CD8-positive, alpha-beta memory T cell (primary cell): ENCODE results near the gene KIF18B. TPM values are rescaled to one million over a fixed set of nuclear protein-coding genes. Genes with fewer than 3 reads are reported as not detected.

Source experiments
- CTCF ChIA-PET: fragments of 350-600 bp; sonication (Branson Sonifier 250); formaldehyde crosslinking; loops from one replicate; lab custom pipeline; 2021; ENCODE audit warnings: antibody characterized with exemption; lab: Charles Lee
- POLR2A ChIA-PET: fragments of 350-600 bp; sonication (Branson Sonifier 250); formaldehyde crosslinking; loops from one replicate; lab custom pipeline; 2021; ENCODE audit warnings: antibody characterized with exemption; lab: Charles Lee
- DNase-seq, 5 donors: peaks; one replicate each; pipeline versions ENCODE4 v3.0.0 to v3.0.0-alpha.2; 2020 to 2022; ENCODE audit warnings: mixed read lengths in 1 of 5
- H3K27ac ChIP-seq: one replicate; pipeline ENCODE4 v1.7.0; 2013; ENCODE audit warnings: low read depth, mild to moderate bottlenecking, low read length, moderate library complexity
- H3K27me3 ChIP-seq: 2 replicates; pipeline ENCODE4 v1.7.0; 2013; ENCODE audit warnings: low read length, mild to moderate bottlenecking; ENCODE audit not compliant: insufficient read depth, poor library complexity, severe bottlenecking
- H3K36me3 ChIP-seq: 2 replicates; pipeline ENCODE4 v1.7.0; 2013; ENCODE audit warnings: mild to moderate bottlenecking, low read length, moderate library complexity; ENCODE audit not compliant: insufficient read depth
- H3K4me1 ChIP-seq: 2 replicates; pipeline ENCODE4 v1.7.0; 2013; ENCODE audit warnings: mild to moderate bottlenecking, low read length, moderate library complexity; ENCODE audit not compliant: insufficient read depth
- H3K4me3 ChIP-seq: 2 replicates; pipeline ENCODE4 v1.7.0; 2013; ENCODE audit warnings: mild to moderate bottlenecking, low read length
- H3K9me3 ChIP-seq: 2 replicates; pipeline ENCODE4 v1.7.0; 2013; ENCODE audit warnings: mild to moderate bottlenecking, low read length
- H3K27ac Mint-ChIP-seq, 8 donors: one replicate each; pipeline ENCODE4 v1.8.0; 2020 to 2021; ENCODE audit warnings: mixed read lengths in 8 of 8, mild to moderate bottlenecking in 6 of 8, inconsistent platforms in 3 of 8, moderate library complexity in 3 of 8
- H3K27me3 Mint-ChIP-seq, 2 donors: one replicate each; pipeline ENCODE4 v1.8.0; 2020 to 2021; ENCODE audit warnings: mixed read lengths in 2 of 2, mild to moderate bottlenecking in 1 of 2, moderate library complexity in 1 of 2
- H3K36me3 Mint-ChIP-seq, 3 donors: one replicate each; pipeline ENCODE4 v1.8.0; 2020 to 2021; ENCODE audit warnings: mixed read lengths in 3 of 3, inconsistent platforms in 1 of 3, mild to moderate bottlenecking in 1 of 3
- H3K4me1 Mint-ChIP-seq, 3 donors: one replicate each; pipeline ENCODE4 v1.8.0; 2020 to 2021; ENCODE audit warnings: mixed read lengths in 3 of 3, inconsistent platforms in 1 of 3, mild to moderate bottlenecking in 1 of 3
- H3K4me3 Mint-ChIP-seq, 7 donors: one replicate each; pipeline ENCODE4 v1.8.0; 2020 to 2021; ENCODE audit warnings: mixed read lengths in 7 of 7, mild to moderate bottlenecking in 6 of 7, moderate library complexity in 4 of 7, inconsistent platforms in 2 of 7
- H3K9me3 Mint-ChIP-seq, 5 donors: one replicate each; pipeline ENCODE4 v1.8.0; 2020 to 2022; ENCODE audit warnings: mixed read lengths in 5 of 5, mild to moderate bottlenecking in 3 of 5, moderate library complexity in 2 of 5, inconsistent platforms in 1 of 5
- polyA plus RNA-seq: library from polyadenylated mRNA; unstranded; fragments of 300-500 nt; fragmentation: Illumina TruSeq; gene quantifications from one replicate; pipeline ENCODE4 v1.2.3, GENCODE V29; 2021
- total RNA-seq, 2 experiments: library from RNA; stranded (reverse); gene quantifications; one replicate each; pipeline ENCODE4 v1.2.3, GENCODE V29; 2021

KIF18B gene
- total and polyA plus RNA-seq, 3 experiments from 2014 or later, result 0.10 to 28.3 (median 27.1) TPM

GRCh38 chr17:44967026-44967906 lies 19.7 kb upstream of the KIF18B start:
- peak in 2 of 5 donors; percentile 12 to 50 for DNase-seq
- Histone ChIP-seq H3K27ac (no peak overlapping the region), H3K27me3 (peaks cover 47% of the 10 kb centered on the region), H3K36me3 (no peaks in the 10 kb centered on the region), H3K4me1 (peaks cover 27% of the 10 kb centered on the region), H3K9me3 (no peaks in the 10 kb centered on the region), H3K4me3 (peak overlapping the region; percentile 19)
- CTCF ChIA-PET, result no interaction called here
- Mint-ChIP-seq H3K36me3 (no peaks in the 10 kb centered on the region), H3K9me3 (no peaks in the 10 kb centered on the region), H3K27me3 (peaks cover 39 to 72% of the 10 kb centered on the region in 2 donors), H3K4me1 (peaks cover 21 to 40% (median 21%) of the 10 kb centered on the region in 3 donors), H3K27ac (peak overlapping the region in 1 of 8 donors; percentile 34), H3K4me3 (peak overlapping the region in 6 of 7 donors; percentile 39 to 66 (median 56))
- POLR2A ChIA-PET, result no interaction called here

GRCh38 chr17:44966348-44967025 lies 18.9 kb upstream of the KIF18B start:
- Mint-ChIP-seq H3K27me3 (peaks cover 38 to 67% of the 10 kb centered on the region in 2 donors), H3K9me3 (no peaks in the 10 kb centered on the region), H3K36me3 (no peaks in the 10 kb centered on the region), H3K4me1 (peaks cover 20 to 35% (median 21%) of the 10 kb centered on the region in 3 donors), H3K4me3 (peak overlapping the region in 6 of 7 donors; percentile 29 to 66 (median 46)), H3K27ac (peak overlapping the region in 1 of 8 donors; percentile 34)
- DNase-seq, result no peak
- Histone ChIP-seq H3K4me3 (no peak overlapping the region), H3K36me3 (no peaks in the 10 kb centered on the region), H3K27me3 (peaks cover 47% of the 10 kb centered on the region), H3K9me3 (no peaks in the 10 kb centered on the region), H3K27ac (no peak overlapping the region), H3K4me1 (peaks cover 27% of the 10 kb centered on the region)
- ChIA-PET CTCF (interaction anchor here (1.8 kb wide), 1 partner anchor 16 kb away, joined by 5 read pairs; no protein-coding TSS in a partner anchor), POLR2A (no interaction called here)

DNA sequence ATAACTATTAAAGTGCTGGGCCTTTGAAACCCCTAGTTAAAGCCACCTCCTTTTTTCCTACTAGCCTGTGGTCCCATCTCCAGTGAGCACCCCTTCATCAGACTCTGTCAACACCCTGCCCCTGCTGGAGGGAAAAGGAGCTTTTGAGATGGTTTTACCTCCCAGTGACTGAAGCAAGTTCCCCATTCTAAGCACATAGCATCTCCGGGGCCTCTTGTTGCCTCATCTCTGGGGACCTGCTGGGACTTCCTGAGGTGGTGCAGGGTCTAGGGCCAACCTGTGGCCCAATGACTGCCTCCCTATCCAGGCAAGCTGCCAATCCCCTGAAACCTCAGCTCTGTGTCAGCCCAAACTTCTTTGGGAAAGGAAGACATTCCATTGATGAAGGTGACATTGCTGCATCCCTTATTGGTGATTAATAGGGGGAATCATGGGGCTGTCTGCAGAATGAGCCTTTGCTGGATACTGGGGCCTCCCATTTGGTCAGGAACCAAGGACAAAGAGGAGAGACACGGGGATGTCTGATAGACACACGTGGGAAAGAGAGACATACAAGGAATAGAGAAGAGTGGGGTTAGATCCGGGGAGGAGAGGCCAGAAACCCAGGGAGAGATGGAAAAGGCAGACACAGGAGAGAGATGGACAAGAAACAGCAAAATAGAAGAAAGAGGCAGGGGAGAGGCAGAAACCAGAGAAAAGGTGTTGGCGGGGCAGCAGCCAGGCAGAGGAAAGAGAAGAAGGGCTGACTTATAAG lies 18.1 kb upstream of the KIF18B start:
- peaks cover 52% of the 10 kb centered on the region for H3K27me3 ChIP-seq
- CTCF ChIA-PET, result interaction anchor here (1.0 to 1.8 kb wide), 2 partner anchors 15 to 72 kb away, joined by 3 to 5 read pairs; no protein-coding TSS in a partner anchor

GRCh38 chr17:44961921-44962350 lies 14.4 kb upstream of the KIF18B start:
- no peaks in the 10 kb centered on the region for H3K9me3 ChIP-seq
- Mint-ChIP-seq H3K9me3 (no peaks in the 10 kb centered on the region), H3K36me3 (no peaks in the 10 kb centered on the region), H3K27me3 (peaks cover 61 to 77% of the 10 kb centered on the region in 2 donors), H3K4me3 (no peak overlapping the region), H3K4me1 (peaks cover 4 to 18% (median 5%) of the 10 kb centered on the region in 3 donors), H3K27ac (no peak overlapping the region)
- H3K27ac ChIP-seq, result no peak overlapping the region
- CTCF ChIA-PET, result interaction anchor here (0.7 to 1.9 kb wide), 2 partner anchors 41 to 173 kb away, joined by 4 to 5 read pairs; partner anchors contain the start of gene ACBD4
- DNase-seq, result no peak
- H3K36me3 ChIP-seq, result no peaks in the 10 kb centered on the region
- H3K4me3 ChIP-seq, result no peak overlapping the region
- POLR2A ChIA-PET, result no interaction called here
- H3K4me1 ChIP-seq, result peaks cover 2% of the 10 kb centered on the region
- H3K27me3 ChIP-seq, result peaks cover 45% of the 10 kb centered on the region

More for the DNA sequence above, 18.1 kb upstream of the KIF18B start:
- H3K27ac ChIP-seq, result no peak overlapping the region
- POLR2A ChIA-PET, result no interaction called here
- peaks cover 27% of the 10 kb centered on the region for H3K4me1 ChIP-seq
- Mint-ChIP-seq H3K4me3 (peak overlapping the region; percentile 3 to 88 (median 44)), H3K27ac (no peak overlapping the region), H3K4me1 (peaks cover 20 to 35% (median 21%) of the 10 kb centered on the region in 3 donors), H3K27me3 (peaks cover 46 to 69% of the 10 kb centered on the region in 2 donors), H3K9me3 (no peaks in the 10 kb centered on the region), H3K36me3 (no peaks in the 10 kb centered on the region)
- no peaks in the 10 kb centered on the region for H3K36me3 ChIP-seq
- no peak overlapping the region for H3K4me3 ChIP-seq
- no peaks in the 10 kb centered on the region for H3K9me3 ChIP-seq
- DNase-seq, result no peak

- Histone ChIP-seq H3K27ac (no peak overlapping the region), H3K4me1 (no peaks in the 10 kb centered on the region), H3K36me3 (no peaks in the 10 kb centered on the region), H3K9me3 (no peaks in the 10 kb centered on the region), H3K27me3 (peaks cover 34% of the 10 kb centered on the region), H3K4me3 (no peak overlapping the region)
- POLR2A ChIA-PET, result no interaction called here
- Mint-ChIP-seq H3K27ac (no peak overlapping the region), H3K4me3 (peak overlapping the region in 1 of 7 donors; percentile 50), H3K27me3 (peaks cover 63 to 75% of the 10 kb centered on the region in 2 donors), H3K4me1 (peaks cover 0 to 9% (median 0%) of the 10 kb centered on the region in 3 donors), H3K36me3 (no peaks in the 10 kb centered on the region), H3K9me3 (no peaks in the 10 kb centered on the region)
- DNase-seq, result no peak
- CTCF ChIA-PET, result interaction anchor here (1.9 kb wide), 1 partner anchor 175 kb away, joined by 5 read pairs; the partner anchor contains the start of gene ACBD4
Measured at GRCh38 chr17:44960691-44961090, 13.1 kb upstream of the KIF18B start.

DNA sequence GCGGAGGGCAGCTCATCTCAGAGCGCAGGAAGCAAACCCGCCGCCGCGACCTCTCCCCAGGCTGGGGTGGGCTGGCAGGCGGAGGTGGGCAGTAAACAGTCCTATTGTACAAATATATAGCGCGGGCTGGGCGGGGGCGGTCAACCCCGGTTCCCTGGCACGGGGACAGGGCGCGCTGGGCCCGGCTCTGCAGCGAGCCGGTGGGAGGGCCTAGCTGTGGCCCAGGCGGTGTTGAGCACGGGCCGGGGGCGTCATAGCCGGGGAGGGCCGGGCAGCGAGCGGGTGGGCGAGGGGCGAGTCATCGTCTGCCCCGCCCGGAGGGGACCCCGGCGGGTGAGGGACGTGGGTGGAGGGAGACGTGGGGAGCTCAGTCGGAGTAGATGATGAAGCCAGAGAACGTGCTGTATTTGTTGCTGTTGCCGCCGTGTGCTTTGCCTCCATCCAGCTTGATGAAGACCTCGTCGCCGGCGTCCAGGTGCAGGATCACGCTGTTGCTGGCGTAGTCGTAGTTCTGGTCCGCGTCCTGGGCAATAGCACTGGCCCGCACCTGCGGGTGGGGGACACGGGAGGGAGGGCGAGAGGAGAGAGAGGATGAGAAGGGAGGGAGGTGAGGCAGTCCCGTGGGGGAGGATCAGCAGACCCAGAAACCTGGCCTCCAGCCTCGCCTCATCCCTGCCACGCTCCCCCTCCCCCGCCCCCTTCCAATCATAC lies 12.4 kb upstream of the KIF18B start:
- no peak for DNase-seq
- H3K27ac ChIP-seq, result no peak overlapping the region
- Mint-ChIP-seq H3K4me3 (peak overlapping the region in 3 of 7 donors; percentile 22 to 46 (median 33)), H3K36me3 (no peaks in the 10 kb centered on the region), H3K4me1 (peaks cover 0 to 8% (median 0%) of the 10 kb centered on the region in 3 donors), H3K27me3 (peaks cover 56 to 76% of the 10 kb centered on the region in 2 donors), H3K27ac (no peak overlapping the region), H3K9me3 (no peaks in the 10 kb centered on the region)
- ChIA-PET CTCF (interaction anchor here (1.0 to 1.9 kb wide), 2 partner anchors 17 to 175 kb away, joined by 3 to 5 read pairs; partner anchors contain the start of gene ACBD4), POLR2A (interaction anchor here (1.0 kb wide), 1 partner anchor 9 kb away, joined by 3 read pairs; no protein-coding TSS in a partner anchor)
- H3K36me3 ChIP-seq, result no peaks in the 10 kb centered on the region
- H3K4me1 ChIP-seq, result no peaks in the 10 kb centered on the region
- peaks cover 29% of the 10 kb centered on the region for H3K27me3 ChIP-seq
- H3K4me3 ChIP-seq, result no peak overlapping the region
- H3K9me3 ChIP-seq, result no peaks in the 10 kb centered on the region
